ENCODE results near the gene HOMER2. TPM values are rescaled to one million over a fixed set of nuclear protein-coding genes. Genes with fewer than 3 reads are reported as not detected.

HOMER2 gene
- total and polyA plus RNA-seq, 2 of the 13 experiments (the other 11 are each of a cell fraction or from before 2014, with no cell fraction given): 12.9 to 14.1 TPM

DNA sequence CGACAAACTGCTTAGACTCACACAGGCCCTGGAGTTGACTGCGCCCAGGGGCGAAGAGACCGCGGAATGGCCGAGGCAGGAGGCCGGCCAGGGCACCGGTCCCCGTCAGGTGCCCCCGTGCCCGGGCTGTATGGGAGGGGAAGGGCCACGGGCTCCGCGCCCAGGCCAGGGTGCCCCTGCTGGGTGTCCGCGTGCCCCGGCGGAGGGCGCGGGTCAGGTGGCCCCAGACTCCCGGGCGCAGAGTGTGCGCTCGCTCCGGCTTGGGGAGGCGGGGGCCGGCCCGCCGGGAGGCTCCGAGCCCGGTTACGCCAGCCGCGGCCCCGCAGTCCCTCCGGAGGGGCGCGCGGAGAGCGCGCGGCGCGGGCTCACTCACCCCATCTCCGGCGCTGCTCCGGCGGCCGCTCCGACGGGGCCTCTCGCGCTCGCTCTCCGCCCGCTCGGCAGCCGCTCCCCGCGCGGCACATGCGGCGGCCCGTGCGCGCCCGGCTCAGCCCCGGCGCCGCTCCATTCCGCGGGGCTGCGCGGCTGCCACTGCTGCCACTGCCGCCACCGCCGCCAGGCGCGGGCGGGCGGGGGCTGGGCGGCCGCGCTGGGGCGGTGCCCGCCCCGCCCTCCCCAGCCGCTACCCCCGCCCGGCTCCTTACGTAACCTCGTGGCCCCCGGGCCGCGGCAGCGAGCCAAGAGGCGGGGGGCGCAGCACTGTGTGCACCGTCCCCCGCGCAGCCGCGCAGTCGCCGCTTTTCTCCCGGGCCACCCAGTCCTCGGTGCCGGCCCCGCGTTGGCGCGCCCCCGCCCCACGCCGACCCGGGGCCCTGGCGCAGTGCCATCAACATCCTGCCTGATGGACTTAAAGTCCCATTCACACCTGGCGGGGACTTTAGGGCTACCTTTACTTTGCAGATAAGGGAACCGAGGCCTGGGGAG lies at the start of gene HOMER2 (continued):
- TF ChIP-seq, protein P1, sequence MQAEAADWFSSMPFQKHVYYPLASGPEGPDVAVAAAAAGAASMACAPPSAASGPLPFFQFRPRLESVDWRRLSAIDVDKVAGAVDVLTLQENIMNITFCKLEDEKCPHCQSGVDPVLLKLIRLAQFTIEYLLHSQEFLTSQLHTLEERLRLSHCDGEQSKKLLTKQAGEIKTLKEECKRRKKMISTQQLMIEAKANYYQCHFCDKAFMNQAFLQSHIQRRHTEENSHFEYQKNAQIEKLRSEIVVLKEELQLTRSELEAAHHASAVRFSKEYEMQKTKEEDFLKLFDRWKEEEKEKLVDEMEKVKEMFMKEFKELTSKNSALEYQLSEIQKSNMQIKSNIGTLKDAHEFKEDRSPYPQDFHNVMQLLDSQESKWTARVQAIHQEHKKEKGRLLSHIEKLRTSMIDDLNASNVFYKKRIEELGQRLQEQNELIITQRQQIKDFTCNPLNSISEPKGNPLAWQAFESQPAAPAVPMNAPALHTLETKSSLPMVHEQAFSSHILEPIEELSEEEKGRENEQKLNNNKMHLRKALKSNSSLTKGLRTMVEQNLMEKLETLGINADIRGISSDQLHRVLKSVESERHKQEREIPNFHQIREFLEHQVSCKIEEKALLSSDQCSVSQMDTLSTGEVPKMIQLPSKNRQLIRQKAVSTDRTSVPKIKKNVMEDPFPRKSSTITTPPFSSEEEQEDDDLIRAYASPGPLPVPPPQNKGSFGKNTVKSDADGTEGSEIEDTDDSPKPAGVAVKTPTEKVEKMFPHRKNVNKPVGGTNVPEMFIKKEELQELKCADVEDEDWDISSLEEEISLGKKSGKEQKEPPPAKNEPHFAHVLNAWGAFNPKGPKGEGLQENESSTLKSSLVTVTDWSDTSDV (CRISPR knock-in tag; IDR thresholded peaks at IDR 0.05): no peak
- TF ChIP-seq, protein P2, sequence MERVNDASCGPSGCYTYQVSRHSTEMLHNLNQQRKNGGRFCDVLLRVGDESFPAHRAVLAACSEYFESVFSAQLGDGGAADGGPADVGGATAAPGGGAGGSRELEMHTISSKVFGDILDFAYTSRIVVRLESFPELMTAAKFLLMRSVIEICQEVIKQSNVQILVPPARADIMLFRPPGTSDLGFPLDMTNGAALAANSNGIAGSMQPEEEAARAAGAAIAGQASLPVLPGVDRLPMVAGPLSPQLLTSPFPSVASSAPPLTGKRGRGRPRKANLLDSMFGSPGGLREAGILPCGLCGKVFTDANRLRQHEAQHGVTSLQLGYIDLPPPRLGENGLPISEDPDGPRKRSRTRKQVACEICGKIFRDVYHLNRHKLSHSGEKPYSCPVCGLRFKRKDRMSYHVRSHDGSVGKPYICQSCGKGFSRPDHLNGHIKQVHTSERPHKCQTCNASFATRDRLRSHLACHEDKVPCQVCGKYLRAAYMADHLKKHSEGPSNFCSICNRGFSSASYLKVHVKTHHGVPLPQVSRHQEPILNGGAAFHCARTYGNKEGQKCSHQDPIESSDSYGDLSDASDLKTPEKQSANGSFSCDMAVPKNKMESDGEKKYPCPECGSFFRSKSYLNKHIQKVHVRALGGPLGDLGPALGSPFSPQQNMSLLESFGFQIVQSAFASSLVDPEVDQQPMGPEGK (CRISPR knock-in tag; IDR thresholded peaks at IDR 0.05): peak; percentile 90
- TF ChIP-seq ZNF30 (CRISPR knock-in tag; IDR thresholded peaks at IDR 0.05): no peak
- TF ChIP-seq ZNF124 (CRISPR knock-in tag; IDR thresholded peaks at IDR 0.05): no peak
- TF ChIP-seq, protein P3, sequence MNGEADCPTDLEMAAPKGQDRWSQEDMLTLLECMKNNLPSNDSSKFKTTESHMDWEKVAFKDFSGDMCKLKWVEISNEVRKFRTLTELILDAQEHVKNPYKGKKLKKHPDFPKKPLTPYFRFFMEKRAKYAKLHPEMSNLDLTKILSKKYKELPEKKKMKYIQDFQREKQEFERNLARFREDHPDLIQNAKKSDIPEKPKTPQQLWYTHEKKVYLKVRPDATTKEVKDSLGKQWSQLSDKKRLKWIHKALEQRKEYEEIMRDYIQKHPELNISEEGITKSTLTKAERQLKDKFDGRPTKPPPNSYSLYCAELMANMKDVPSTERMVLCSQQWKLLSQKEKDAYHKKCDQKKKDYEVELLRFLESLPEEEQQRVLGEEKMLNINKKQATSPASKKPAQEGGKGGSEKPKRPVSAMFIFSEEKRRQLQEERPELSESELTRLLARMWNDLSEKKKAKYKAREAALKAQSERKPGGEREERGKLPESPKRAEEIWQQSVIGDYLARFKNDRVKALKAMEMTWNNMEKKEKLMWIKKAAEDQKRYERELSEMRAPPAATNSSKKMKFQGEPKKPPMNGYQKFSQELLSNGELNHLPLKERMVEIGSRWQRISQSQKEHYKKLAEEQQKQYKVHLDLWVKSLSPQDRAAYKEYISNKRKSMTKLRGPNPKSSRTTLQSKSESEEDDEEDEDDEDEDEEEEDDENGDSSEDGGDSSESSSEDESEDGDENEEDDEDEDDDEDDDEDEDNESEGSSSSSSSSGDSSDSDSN (CRISPR knock-in tag; IDR thresholded peaks at IDR 0.05): peak; percentile 86
- TF ChIP-seq RFXAP (CRISPR knock-in tag; IDR thresholded peaks at IDR 0.05; ENCODE audit: borderline replicate concordance): no peak
- TF ChIP-seq, protein P4, sequence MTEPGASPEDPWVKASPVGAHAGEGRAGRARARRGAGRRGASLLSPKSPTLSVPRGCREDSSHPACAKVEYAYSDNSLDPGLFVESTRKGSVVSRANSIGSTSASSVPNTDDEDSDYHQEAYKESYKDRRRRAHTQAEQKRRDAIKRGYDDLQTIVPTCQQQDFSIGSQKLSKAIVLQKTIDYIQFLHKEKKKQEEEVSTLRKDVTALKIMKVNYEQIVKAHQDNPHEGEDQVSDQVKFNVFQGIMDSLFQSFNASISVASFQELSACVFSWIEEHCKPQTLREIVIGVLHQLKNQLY (CRISPR knock-in tag; IDR thresholded peaks at IDR 0.05): no peak
- TF ChIP-seq SNRNP70 (IDR thresholded peaks at IDR 0.05; ENCODE audit: low read depth, low read length): no peak
- TF ChIP-seq ZNF160 (CRISPR knock-in tag; IDR thresholded peaks at IDR 0.05): no peak
- TF ChIP-seq HNRNPK (IDR thresholded peaks at IDR 0.05; ENCODE audit: low read depth, low read length, poor library complexity, severe bottlenecking): no peak
- TF ChIP-seq, protein P5, sequence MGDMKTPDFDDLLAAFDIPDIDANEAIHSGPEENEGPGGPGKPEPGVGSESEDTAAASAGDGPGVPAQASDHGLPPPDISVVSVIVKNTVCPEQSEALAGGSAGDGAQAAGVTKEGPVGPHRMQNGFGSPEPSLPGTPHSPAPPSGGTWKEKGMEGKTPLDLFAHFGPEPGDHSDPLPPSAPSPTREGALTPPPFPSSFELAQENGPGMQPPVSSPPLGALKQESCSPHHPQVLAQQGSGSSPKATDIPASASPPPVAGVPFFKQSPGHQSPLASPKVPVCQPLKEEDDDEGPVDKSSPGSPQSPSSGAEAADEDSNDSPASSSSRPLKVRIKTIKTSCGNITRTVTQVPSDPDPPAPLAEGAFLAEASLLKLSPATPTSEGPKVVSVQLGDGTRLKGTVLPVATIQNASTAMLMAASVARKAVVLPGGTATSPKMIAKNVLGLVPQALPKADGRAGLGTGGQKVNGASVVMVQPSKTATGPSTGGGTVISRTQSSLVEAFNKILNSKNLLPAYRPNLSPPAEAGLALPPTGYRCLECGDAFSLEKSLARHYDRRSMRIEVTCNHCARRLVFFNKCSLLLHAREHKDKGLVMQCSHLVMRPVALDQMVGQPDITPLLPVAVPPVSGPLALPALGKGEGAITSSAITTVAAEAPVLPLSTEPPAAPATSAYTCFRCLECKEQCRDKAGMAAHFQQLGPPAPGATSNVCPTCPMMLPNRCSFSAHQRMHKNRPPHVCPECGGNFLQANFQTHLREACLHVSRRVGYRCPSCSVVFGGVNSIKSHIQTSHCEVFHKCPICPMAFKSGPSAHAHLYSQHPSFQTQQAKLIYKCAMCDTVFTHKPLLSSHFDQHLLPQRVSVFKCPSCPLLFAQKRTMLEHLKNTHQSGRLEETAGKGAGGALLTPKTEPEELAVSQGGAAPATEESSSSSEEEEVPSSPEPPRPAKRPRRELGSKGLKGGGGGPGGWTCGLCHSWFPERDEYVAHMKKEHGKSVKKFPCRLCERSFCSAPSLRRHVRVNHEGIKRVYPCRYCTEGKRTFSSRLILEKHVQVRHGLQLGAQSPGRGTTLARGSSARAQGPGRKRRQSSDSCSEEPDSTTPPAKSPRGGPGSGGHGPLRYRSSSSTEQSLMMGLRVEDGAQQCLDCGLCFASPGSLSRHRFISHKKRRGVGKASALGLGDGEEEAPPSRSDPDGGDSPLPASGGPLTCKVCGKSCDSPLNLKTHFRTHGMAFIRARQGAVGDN (CRISPR knock-in tag; IDR thresholded peaks at IDR 0.05): peak; percentile 31; the same call in 1 of the 2 replicates
- TF ChIP-seq, protein P6, sequence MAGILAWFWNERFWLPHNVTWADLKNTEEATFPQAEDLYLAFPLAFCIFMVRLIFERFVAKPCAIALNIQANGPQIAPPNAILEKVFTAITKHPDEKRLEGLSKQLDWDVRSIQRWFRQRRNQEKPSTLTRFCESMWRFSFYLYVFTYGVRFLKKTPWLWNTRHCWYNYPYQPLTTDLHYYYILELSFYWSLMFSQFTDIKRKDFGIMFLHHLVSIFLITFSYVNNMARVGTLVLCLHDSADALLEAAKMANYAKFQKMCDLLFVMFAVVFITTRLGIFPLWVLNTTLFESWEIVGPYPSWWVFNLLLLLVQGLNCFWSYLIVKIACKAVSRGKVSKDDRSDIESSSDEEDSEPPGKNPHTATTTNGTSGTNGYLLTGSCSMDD (CRISPR knock-in tag; IDR thresholded peaks at IDR 0.05): no peak
- TF ChIP-seq SALL1 (CRISPR knock-in tag; IDR thresholded peaks at IDR 0.05): peak; percentile 8; the same call in 1 of the 2 replicates
